K562 (cell line): ENCODE data around the gene DYSF. TPM values are rescaled to one million over a fixed set of nuclear protein-coding genes. Genes with fewer than 3 reads are reported as not detected.

Experiments used
- AFF4 ChIP-seq: sonication (generic); formaldehyde crosslinking; IDR thresholded peaks from 2 replicates; pipeline ENCODE4 v1.8.0; 2023; ENCODE audit warnings: mild to moderate bottlenecking, missing genetic modification reagents
- C11orf30 ChIP-seq: fragments of 450-650 bp; IDR thresholded peaks from 2 replicates; pipeline ENCODE4 v1.6.1; 2016; ENCODE audit warnings: low read depth, mild to moderate bottlenecking
- CREM ChIP-seq: IDR thresholded peaks from 2 replicates; pipeline ENCODE4 v1.6.1; 2014; ENCODE audit warnings: antibody characterized with exemption, low read depth
- EHMT2 ChIP-seq: fragments of 450-650 bp; IDR thresholded peaks from 2 replicates; pipeline ENCODE4 v1.6.1; 2018; ENCODE audit warnings: antibody characterized with exemption
- FOXK2 ChIP-seq, 2 experiments: fragments of 450-650 bp; IDR thresholded peaks in 1 of 2; conservative IDR thresholded peaks in 1 of 2; 2 replicates each; pipeline ENCODE4 v1.6.1; 2016; ENCODE audit warnings: low read depth in 2 of 2, mild to moderate bottlenecking in 1 of 2
- KAT7 ChIP-seq: sonication (generic); formaldehyde crosslinking; IDR thresholded peaks from 2 replicates; pipeline ENCODE4 v1.8.0; 2022; ENCODE audit warnings: missing genetic modification reagents, mild to moderate bottlenecking, borderline replicate concordance
- KLF16 ChIP-seq: IDR thresholded peaks from 2 replicates; pipeline ENCODE4 v1.6.1; 2016; ENCODE audit warnings: antibody characterized with exemption
- MAX ChIP-seq: sonication (generic); formaldehyde crosslinking; IDR thresholded peaks from 2 replicates; pipeline ENCODE4 v1.9.0; 2022; ENCODE audit warnings: mild to moderate bottlenecking, missing genetic modification reagents
- MEIS2 ChIP-seq: fragments of 450-650 bp; IDR thresholded peaks from 2 replicates; pipeline ENCODE4 v1.6.1; 2014; ENCODE audit warnings: mild to moderate bottlenecking; ENCODE audit not compliant: partially characterized antibody
- MLLT1 ChIP-seq, 2 experiments: fragments of 450-650 bp; IDR thresholded peaks; 2 replicates each; pipeline ENCODE4 v1.6.1; 2016
- NFATC3 ChIP-seq: fragments of 450-650 bp; IDR thresholded peaks from 2 replicates; pipeline ENCODE4 v1.6.1; 2017; ENCODE audit warnings: mild to moderate bottlenecking
- PHF21A ChIP-seq: fragments of 450-650 bp; IDR thresholded peaks from 2 replicates; pipeline ENCODE4 v1.6.1; 2017; ENCODE audit warnings: low read depth, borderline replicate concordance
- POLR2B ChIP-seq: fragments of 450-650 bp; IDR thresholded peaks from 2 replicates; pipeline ENCODE4 v1.6.1; 2018; ENCODE audit warnings: low read depth; ENCODE audit not compliant: partially characterized antibody
- RAD21 ChIP-seq, 2 experiments: fragments of 250-450 bp in 1 of 2; fragments of 450-650 bp in 1 of 2; sonication (Bioruptor Pico) in 1 of 2; formaldehyde crosslinking in 1 of 2; IDR thresholded peaks in 1 of 2; conservative IDR thresholded peaks in 1 of 2; 2 replicates each; pipeline versions ENCODE4 v1.4.0 to v1.8.0; 2020 to 2022; ENCODE audit warnings: mild to moderate bottlenecking in 2 of 2, moderate library complexity in 1 of 2
- ZBTB1 ChIP-seq: sonication (generic); formaldehyde crosslinking; IDR thresholded peaks from 2 replicates; pipeline ENCODE4 v1.8.1; 2023; ENCODE audit warnings: missing genetic modification reagents, low read depth, mild to moderate bottlenecking, borderline replicate concordance
- ZBTB33 ChIP-seq: sonication (generic); formaldehyde crosslinking; IDR thresholded peaks from 2 replicates; pipeline ENCODE4 v1.8.1; 2023; ENCODE audit warnings: mild to moderate bottlenecking, missing genetic modification reagents
- ZNF239 ChIP-seq: fragments of 250-450 bp; sonication (Bioruptor Pico); IDR thresholded peaks from 2 replicates; pipeline ENCODE4 v1.4.0; 2020; ENCODE audit warnings: mild to moderate bottlenecking
- ZNF3 ChIP-seq: fragments of 250-450 bp; sonication (Bioruptor Pico); IDR thresholded peaks from 2 replicates; pipeline ENCODE4 v1.5.0; 2021; ENCODE audit warnings: mild to moderate bottlenecking, moderate library complexity
- ZNF764 ChIP-seq: fragments of 250-450 bp; sonication (Bioruptor Pico); IDR thresholded peaks from 2 replicates; pipeline ENCODE4 v1.4.0; 2020; ENCODE audit warnings: low read depth, mild to moderate bottlenecking, moderate library complexity
- ZSCAN29 ChIP-seq: fragments of 450-650 bp; IDR thresholded peaks from 2 replicates; pipeline ENCODE4 v1.6.1; 2017
- ZSCAN32 ChIP-seq: fragments of 450-650 bp; formaldehyde crosslinking; IDR thresholded peaks from 2 replicates; pipeline ENCODE4 v1.4.0; 2020; ENCODE audit warnings: mild to moderate bottlenecking, moderate library complexity
- polyA plus RNA-seq, 8 experiments: library from polyadenylated mRNA; depleted of rRNA in 4 of 8; stranded (reverse) in 5 of 8; unstranded in 3 of 8; fragments of >200 nt; fragmentation: Nextera tagmentation in 2 of 8; fragmentation: Illumina TruSeq in 1 of 8; extraction: Ambion mirVana in 2 of 8; extraction: Trizol in 1 of 8; gene quantifications; 2 replicates each; pipeline versions ENCODE4 v1.2.1 to v1.2.3, GENCODE V29; 2011 to 2014; ENCODE audit warnings: inconsistent platforms in 1 of 8, missing spikeins in 1 of 8
- total RNA-seq, 7 experiments: library from RNA; depleted of rRNA in 6 of 7; stranded (reverse); fragments of >200 nt in 6 of 7; fragmentation: Illumina TruSeq in 2 of 7; extraction: Trizol in 2 of 7; gene quantifications; 2 replicates each; pipeline versions ENCODE4 v1.2.1 to v1.2.3, GENCODE V29; 2011 to 2021; ENCODE audit warnings: low replicate concordance in 1 of 7
- TF ChIP-seq, protein P1 (sequence below): fragments of 450-650 bp; IDR thresholded peaks from 2 replicates; pipeline ENCODE4 v1.6.1; 2016

DYSF gene
- total and polyA plus RNA-seq, 9 of the 15 experiments (the other 6 are each of a cell fraction or from before 2014, with no cell fraction given) = 0.01 to 0.80 (median 0.29) TPM

DNA sequence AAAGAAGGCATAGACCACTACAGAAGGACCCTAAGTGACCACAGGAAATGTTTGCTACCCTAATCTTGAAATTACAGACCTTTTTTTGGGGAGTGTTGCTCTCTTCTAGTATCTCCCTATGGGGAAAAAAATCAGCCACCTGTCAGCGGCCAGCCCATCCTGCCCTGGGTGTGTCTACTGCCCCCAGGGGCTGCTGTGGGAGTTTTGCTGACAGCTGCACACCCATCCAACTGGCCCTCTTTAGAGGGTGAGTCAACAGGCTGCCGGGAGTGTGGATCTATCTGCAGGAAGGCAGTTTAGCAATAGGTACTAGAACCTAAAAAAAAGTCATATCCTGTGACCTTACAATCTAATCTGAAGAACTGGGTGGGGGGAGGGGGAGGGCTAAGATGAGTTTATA, 796 bp upstream of the DYSF start (continued):
- TF ChIP-seq KAT7 (CRISPR knock-in tag) (no peak), ZBTB1 (CRISPR knock-in tag) (no peak), ZSCAN29 (no peak), MEIS2 (peak; percentile 79), CREM (peak; percentile 14; the same call in 1 of the 2 replicates), ZSCAN32 (CRISPR knock-in tag) (no peak), POLR2B (no peak), NFATC3 (no peak), ZNF3 (CRISPR knock-in tag) (no peak), MLLT1 (IDR thresholded peaks at IDR 0.05) (no peak), KLF16 (peak; percentile 40), AFF4 (CRISPR knock-in tag) (no peak), ZNF764 (CRISPR knock-in tag) (no peak), EHMT2 (0 out of 2 replicates have a peak, but pooled peaks have one; percentile 35), ZBTB33 (CRISPR knock-in tag) (no peak), FOXK2 (conservative IDR thresholded peaks at IDR 0.05 in 1 of 2, IDR thresholded peaks at IDR 0.05 in 1 of 2; ENCODE audit: low read depth in 2 of 2) (peak; percentile 15 to 48; a peak in 2 of 4 replicates), RAD21 (CRISPR knock-in tag; conservative IDR thresholded peaks at IDR 0.05 in 1 of 2, IDR thresholded peaks at IDR 0.05 in 1 of 2) (peak in 1 of 2 experiments; percentile 51; a peak in 2 of 4 replicates), MAX (CRISPR knock-in tag) (no peak), ZNF239 (CRISPR knock-in tag) (no peak), C11orf30 (0 out of 2 replicates have a peak, but pooled peaks have one; percentile 12), PHF21A (peak; percentile 57; the same call in 1 of the 2 replicates)
- TF ChIP-seq, protein P1, sequence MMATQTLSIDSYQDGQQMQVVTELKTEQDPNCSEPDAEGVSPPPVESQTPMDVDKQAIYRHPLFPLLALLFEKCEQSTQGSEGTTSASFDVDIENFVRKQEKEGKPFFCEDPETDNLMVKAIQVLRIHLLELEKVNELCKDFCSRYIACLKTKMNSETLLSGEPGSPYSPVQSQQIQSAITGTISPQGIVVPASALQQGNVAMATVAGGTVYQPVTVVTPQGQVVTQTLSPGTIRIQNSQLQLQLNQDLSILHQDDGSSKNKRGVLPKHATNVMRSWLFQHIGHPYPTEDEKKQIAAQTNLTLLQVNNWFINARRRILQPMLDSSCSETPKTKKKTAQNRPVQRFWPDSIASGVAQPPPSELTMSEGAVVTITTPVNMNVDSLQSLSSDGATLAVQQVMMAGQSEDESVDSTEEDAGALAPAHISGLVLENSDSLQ = peak; percentile 84
